ENCODE results near the gene KCNN1. TPM values are rescaled to one million over a fixed set of nuclear protein-coding genes. Genes with fewer than 3 reads are reported as not detected.

Gene KCNN1
- total and polyA plus RNA-seq, 9 of the 15 experiments (the other 6 are each of a cell fraction or from before 2014, with no cell fraction given) = 0.01 to 6.2 (median 0.72) TPM

DNA sequence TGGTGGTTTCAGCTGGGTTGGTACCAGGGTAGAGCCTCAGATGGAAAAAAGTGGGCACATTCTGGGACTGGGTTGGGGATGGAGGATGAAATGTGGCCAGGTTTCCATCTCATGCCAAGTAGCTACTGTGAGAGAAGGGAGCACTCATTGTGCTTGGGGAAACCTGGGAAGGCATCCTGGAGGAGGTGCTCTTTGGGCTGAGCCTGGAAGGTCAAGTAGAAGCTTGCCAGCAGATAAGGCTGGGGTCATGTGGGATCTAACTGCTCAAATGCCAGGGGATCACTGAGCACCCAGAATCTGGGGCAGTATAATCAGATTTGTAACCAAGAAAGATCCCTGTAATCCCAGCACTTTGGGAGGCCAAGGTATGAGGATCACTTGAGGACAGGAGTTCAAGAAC lies 9.0 kb upstream of the KCNN1 start:
- in situ Hi-C loops (cut with MboI) = no loop called here
- no TSS peak for BruUV-seq (replicated peaks)
- peak overlapping the region in 1 of 2 experiments; percentile 54; a peak in 1 of 4 replicates for H3K9ac ChIP-seq (ENCODE audit: insufficient read depth in 1 of 2, low read depth in 2 of 2, low read length in 2 of 2)

GRCh38 chr19:17963936-17964691 lies 2.8 kb upstream of the KCNN1 start:
- H3K36me3 ChIP-seq (ENCODE audit: control insufficient read depth, insufficient read depth, low read length) = no peaks in the 10 kb centered on the region
- no peak for FAIRE-seq
- BruUV-seq (replicated peaks) = no TSS peak
- H3K4me3 ChIP-seq = no peak overlapping the region
- in situ Hi-C loops (cut with MboI) (no loop called here), intact Hi-C loops (cut with micrococcal nuclease) (no loop called here)
- ChIA-PET CTCF (ENCODE audit: low intra/inter-chr PET ratio) (no interaction called here), POLR2A (no interaction called here)
- no peak overlapping the region for H3K9ac ChIP-seq (ENCODE audit: insufficient read depth in 1 of 2, low read depth in 2 of 2, low read length in 2 of 2)
- H3K9me3 ChIP-seq (replicated peaks; ENCODE audit: control insufficient read depth, insufficient read depth, low read depth, low read length) = no peaks in the 10 kb centered on the region
- WGBS (ENCODE audit: insufficient coverage, low coverage, missing lambda C conversion rate) = 7% methylated on average over 13 of the region's 13 CpGs
- no peaks in the 10 kb centered on the region for H4K20me1 ChIP-seq (replicated peaks; ENCODE audit: control insufficient read depth, insufficient read depth, low read length)
- DNase-seq (ENCODE audit: extremely low read depth in 1 of 4, low spot score in 3 of 4) = peak in 1 of 4 experiments; percentile 5
- H3K27ac ChIP-seq (ENCODE audit: extremely low read depth, low read depth, low read length) = no peak overlapping the region
- H3K27me3 ChIP-seq (ENCODE audit: control insufficient read depth in 2 of 2, insufficient read depth in 2 of 2, low read length in 2 of 2) = no peaks in the 10 kb centered on the region
- no peak overlapping the region for H2AFZ ChIP-seq (ENCODE audit: low read depth, low read length)
- no peaks in the 10 kb centered on the region for H3K9me1 ChIP-seq (ENCODE audit: control insufficient read depth, insufficient read depth, low read length)
- peaks cover 5 to 37% of the 10 kb centered on the region in 2 experiments; a peak in 4 of 5 replicates for H3K4me1 ChIP-seq (replicated peaks in 1 of 2; ENCODE audit: control insufficient read depth in 2 of 2, insufficient read depth in 2 of 2, low read length in 2 of 2)
- peak; percentile 96 for TF ChIP-seq ZNF24 (IDR thresholded peaks at IDR 0.05)
- TF ChIP-seq, protein P1, sequence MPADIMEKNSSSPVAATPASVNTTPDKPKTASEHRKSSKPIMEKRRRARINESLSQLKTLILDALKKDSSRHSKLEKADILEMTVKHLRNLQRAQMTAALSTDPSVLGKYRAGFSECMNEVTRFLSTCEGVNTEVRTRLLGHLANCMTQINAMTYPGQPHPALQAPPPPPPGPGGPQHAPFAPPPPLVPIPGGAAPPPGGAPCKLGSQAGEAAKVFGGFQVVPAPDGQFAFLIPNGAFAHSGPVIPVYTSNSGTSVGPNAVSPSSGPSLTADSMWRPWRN (IDR thresholded peaks at IDR 0.05; ENCODE audit: low read depth) = no peak
- H3K79me2 ChIP-seq (ENCODE audit: control insufficient read depth, insufficient read depth, low read length) = no peaks in the 10 kb centered on the region
- ATAC-seq = no peak; the same call in 1 of the 3 replicates
- no peak overlapping the region for H3K4me2 ChIP-seq (ENCODE audit: insufficient read depth, low read length)

More for the DNA sequence above, 9.0 kb upstream of the KCNN1 start:
- ChIA-PET CTCF (ENCODE audit: low intra/inter-chr PET ratio) (no interaction called here), POLR2A (interaction anchor here (0.6 to 2.3 kb wide), 3 partner anchors 11 to 507 kb away, joined by 3 to 7 read pairs (median 3); no protein-coding TSS in a partner anchor)
- Histone ChIP-seq H3K36me3 (ENCODE audit: control insufficient read depth, insufficient read depth, low read length) (no peaks in the 10 kb centered on the region), H2AFZ (ENCODE audit: low read depth, low read length) (no peak overlapping the region), H3K27ac (ENCODE audit: extremely low read depth, low read depth, low read length) (no peak overlapping the region), H4K20me1 (replicated peaks; ENCODE audit: control insufficient read depth, insufficient read depth, low read length) (no peaks in the 10 kb centered on the region), H3K4me1 (replicated peaks in 1 of 2; ENCODE audit: control insufficient read depth in 2 of 2, insufficient read depth in 2 of 2, low read length in 2 of 2) (peaks cover 17 to 30% of the 10 kb centered on the region in 2 experiments), H3K4me3 (no peak overlapping the region), H3K9me3 (replicated peaks; ENCODE audit: control insufficient read depth, insufficient read depth, low read depth, low read length) (no peaks in the 10 kb centered on the region), H3K27me3 (ENCODE audit: control insufficient read depth in 2 of 2, insufficient read depth in 2 of 2, low read length in 2 of 2) (no peaks in the 10 kb centered on the region), H3K79me2 (ENCODE audit: control insufficient read depth, insufficient read depth, low read length) (no peaks in the 10 kb centered on the region), H3K9me1 (ENCODE audit: control insufficient read depth, insufficient read depth, low read length) (no peaks in the 10 kb centered on the region), H3K4me2 (ENCODE audit: insufficient read depth, low read length) (no peak overlapping the region)
- ATAC-seq = no peak
- TF ChIP-seq ZNF436 (CRISPR knock-in tag; IDR thresholded peaks at IDR 0.05) (peak; percentile 75), ZFP36 (IDR thresholded peaks at IDR 0.05; ENCODE audit: low read depth, low read length, partially characterized antibody) (peak; percentile 97), TRIM24 (IDR thresholded peaks at IDR 0.05) (no peak), RBM25 (IDR thresholded peaks at IDR 0.05; ENCODE audit: low read depth, low read length, severe bottlenecking) (peak; percentile 66)
- intact Hi-C loops (cut with micrococcal nuclease) = no loop called here
- FAIRE-seq = no peak
- no peak for DNase-seq (ENCODE audit: extremely low read depth in 1 of 4, low spot score in 3 of 4)

All from K562 (cell line).